ENCODE measurements around the gene UBE2V1.

- TF ChIP-seq CTCF (IDR thresholded peaks at IDR 0.05) (no peak), POLR2A (IDR thresholded peaks at IDR 0.05) (no peak)
These were observed 51.6 kb downstream of the UBE2V1 start for GRCh38 chr20:50061151-50062005.
